ENCODE results near the gene CIRBP. TPM values are rescaled to one million over a fixed set of nuclear protein-coding genes. Genes with fewer than 3 reads are reported as not detected.

Gene CIRBP
- total and polyA plus RNA-seq, 9 of the 15 experiments (the other 6 are each of a cell fraction or from before 2014, with no cell fraction given), result 20.5 to 327 (median 176) TPM

GRCh38 chr19:1266129-1266915 lies 2.8 kb upstream of the CIRBP start (continued):
- TF ChIP-seq MAFF (IDR thresholded peaks at IDR 0.05; ENCODE audit: low read length) (no peak), NONO (IDR thresholded peaks at IDR 0.05; ENCODE audit: low read depth in 2 of 2, low read length in 1 of 2) (peak in 1 of 2 experiments; percentile 26; a peak in 1 of 4 replicates), SRF (CRISPR knock-in tag; IDR thresholded peaks at IDR 0.05) (peak in 1 of 2 experiments; percentile 71; a peak in 2 of 4 replicates), ZNF121 (CRISPR knock-in tag; conservative IDR thresholded peaks at IDR 0.05) (no peak), DEAF1 (CRISPR knock-in tag; IDR thresholded peaks at IDR 0.05) (no peak), IRF2 (CRISPR knock-in tag; IDR thresholded peaks at IDR 0.05) (no peak), HIVEP1 (CRISPR knock-in tag; IDR thresholded peaks at IDR 0.05) (no peak), PML (IDR thresholded peaks at IDR 0.05; ENCODE audit: low read length) (no peak), ATF3 (IDR thresholded peaks at IDR 0.05) (no peak), ATF3 (CRISPR knock-in tag; conservative IDR thresholded peaks at IDR 0.05) (no peak), OTX1 (CRISPR knock-in tag; IDR thresholded peaks at IDR 0.05) (no peak), CBX1 (IDR thresholded peaks at IDR 0.05; ENCODE audit: low read depth) (no peak; the same call in 1 of the 2 replicates), GTF2B (IDR thresholded peaks at IDR 0.05; ENCODE audit: extremely low read depth, insufficient read length) (no peak), ARID4B (CRISPR knock-in tag; IDR thresholded peaks at IDR 0.05) (peak; percentile 48; the same call in 1 of the 2 replicates), THRB (CRISPR knock-in tag; conservative IDR thresholded peaks at IDR 0.05) (no peak)

Measured in K562 (cell line).